Astrocyte (in vitro differentiated cells and primary cell): ENCODE results near the gene HIKESHI.

Experiments used
- EZH2 ChIP-seq: IDR thresholded peaks from 2 replicates; pipeline ENCODE4 v1.6.1; 2012; ENCODE audit warnings: mild to moderate bottlenecking, low read length, inconsistent platforms; ENCODE audit not compliant: insufficient read depth
- TF ChIP-seq, protein P1 (sequence below): IDR thresholded peaks from 2 replicates; pipeline ENCODE4 v1.5.1; 2011; ENCODE audit warnings: low read depth, mild to moderate bottlenecking, inconsistent platforms, low read length, moderate library complexity; ENCODE audit not compliant: insufficient read depth

DNA sequence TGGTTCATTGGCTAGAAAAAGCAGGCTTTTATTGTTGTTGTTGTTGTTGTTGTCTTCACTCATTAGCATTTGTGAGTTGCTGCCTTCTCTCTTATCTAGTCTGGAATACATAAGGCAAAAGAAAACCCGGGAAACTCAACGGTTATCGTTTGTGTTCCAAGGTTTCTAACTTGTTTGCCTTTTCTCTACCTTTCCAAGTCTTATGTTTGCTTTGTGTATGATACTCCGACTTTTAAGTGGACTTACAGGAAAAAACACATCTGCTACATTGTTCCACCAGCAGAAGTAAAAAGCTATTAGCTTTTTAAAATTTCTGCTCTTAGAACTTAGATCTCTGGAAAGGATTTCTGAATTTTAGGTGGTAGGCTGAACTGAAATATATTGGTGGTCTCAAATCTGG lies 27.0 kb upstream of the HIKESHI start:
- TF ChIP-seq, protein P1, sequence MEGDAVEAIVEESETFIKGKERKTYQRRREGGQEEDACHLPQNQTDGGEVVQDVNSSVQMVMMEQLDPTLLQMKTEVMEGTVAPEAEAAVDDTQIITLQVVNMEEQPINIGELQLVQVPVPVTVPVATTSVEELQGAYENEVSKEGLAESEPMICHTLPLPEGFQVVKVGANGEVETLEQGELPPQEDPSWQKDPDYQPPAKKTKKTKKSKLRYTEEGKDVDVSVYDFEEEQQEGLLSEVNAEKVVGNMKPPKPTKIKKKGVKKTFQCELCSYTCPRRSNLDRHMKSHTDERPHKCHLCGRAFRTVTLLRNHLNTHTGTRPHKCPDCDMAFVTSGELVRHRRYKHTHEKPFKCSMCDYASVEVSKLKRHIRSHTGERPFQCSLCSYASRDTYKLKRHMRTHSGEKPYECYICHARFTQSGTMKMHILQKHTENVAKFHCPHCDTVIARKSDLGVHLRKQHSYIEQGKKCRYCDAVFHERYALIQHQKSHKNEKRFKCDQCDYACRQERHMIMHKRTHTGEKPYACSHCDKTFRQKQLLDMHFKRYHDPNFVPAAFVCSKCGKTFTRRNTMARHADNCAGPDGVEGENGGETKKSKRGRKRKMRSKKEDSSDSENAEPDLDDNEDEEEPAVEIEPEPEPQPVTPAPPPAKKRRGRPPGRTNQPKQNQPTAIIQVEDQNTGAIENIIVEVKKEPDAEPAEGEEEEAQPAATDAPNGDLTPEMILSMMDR: no peak
- no peak for TF ChIP-seq EZH2
